ENCODE measurements around the gene ZNF594. TPM values are rescaled to one million over a fixed set of nuclear protein-coding genes. Genes with fewer than 3 reads are reported as not detected.
"Not testable (repeated sequence)": the region's sequence is repeated elsewhere in the genome, so short reads cannot be mapped to it uniquely, and the experiment has no call there.

Gene ZNF594
- total and polyA plus RNA-seq, 7 donors = 1.1 to 6.6 (median 3.1) TPM

GRCh38 chr17:5133311-5133710 lies 58.4 kb downstream of the ZNF594 start:
- H3K4me3 ChIP-seq = no peak overlapping the region
- no peak for ATAC-seq
- intact Hi-C loops (cut with DNase I) = no loop called here
- H3K27ac ChIP-seq = no peak overlapping the region
- WGBS, 3 donors = 71 to 77% (median 71%) methylated on average over 8 of the region's 8 CpGs
- peaks cover 0 to 20% of the 10 kb centered on the region in 2 donors for H3K36me3 ChIP-seq (ENCODE audit: insufficient read depth in 1 of 2, low read depth in 1 of 2)
- no peak for TF ChIP-seq CTCF (IDR thresholded peaks at IDR 0.05)
- H3K4me1 ChIP-seq = no peaks in the 10 kb centered on the region
- no peaks in the 10 kb centered on the region for H3K9me3 ChIP-seq
- DNase-seq = no peak
- no peaks in the 10 kb centered on the region for H3K27me3 ChIP-seq (ENCODE audit: insufficient read depth in 3 of 3, low read length in 2 of 3)

GRCh38 chr17:5132503-5133225 lies 59.0 kb downstream of the ZNF594 start:
- WGBS, 3 donors = 90 to 93% (median 92%) methylated on average over 15 of the region's 15 CpGs
- ATAC-seq, DNase-seq: not testable (repeated sequence)

GRCh38 chr17:5131799-5132502 lies 59.7 kb downstream of the ZNF594 start:
- H3K4me1 ChIP-seq; H3K27ac ChIP-seq; ATAC-seq; H3K27me3 ChIP-seq (ENCODE audit: insufficient read depth in 3 of 3, low read length in 2 of 3); H3K4me3 ChIP-seq; H3K9me3 ChIP-seq; intact Hi-C loops (cut with DNase I); DNase-seq: not testable (repeated sequence)
- peaks cover 0 to 20% of the 10 kb centered on the region in 2 donors for H3K36me3 ChIP-seq (ENCODE audit: insufficient read depth in 1 of 2, low read depth in 1 of 2)
- 86 to 88% (median 87%) methylated on average over 13 to 16 of the region's 16 CpGs for WGBS, 3 donors

More at GRCh38 chr17:5132503-5133225, 59.0 kb downstream of the ZNF594 start:
- H3K27me3 ChIP-seq (ENCODE audit: insufficient read depth in 3 of 3, low read length in 2 of 3); H3K4me1 ChIP-seq; H3K9me3 ChIP-seq; intact Hi-C loops (cut with DNase I); H3K4me3 ChIP-seq; H3K27ac ChIP-seq: not testable (repeated sequence)
- peaks cover 0 to 20% of the 10 kb centered on the region in 2 donors for H3K36me3 ChIP-seq (ENCODE audit: insufficient read depth in 1 of 2, low read depth in 1 of 2)

GRCh38 chr17:5131146-5131715 lies 60.4 kb downstream of the ZNF594 start:
- ATAC-seq = no peak
- WGBS, 3 donors = 88 to 94% (median 93%) methylated on average over 7 of the region's 7 CpGs
- DNase-seq = no peak
- no peak overlapping the region for H3K27ac ChIP-seq
- no peaks in the 10 kb centered on the region for H3K9me3 ChIP-seq
- no peaks in the 10 kb centered on the region for H3K27me3 ChIP-seq (ENCODE audit: insufficient read depth in 3 of 3, low read length in 2 of 3)
- H3K4me3 ChIP-seq = no peak overlapping the region
- H3K4me1 ChIP-seq = no peaks in the 10 kb centered on the region
- H3K36me3 ChIP-seq (ENCODE audit: insufficient read depth in 1 of 2, low read depth in 1 of 2) = peaks cover 0 to 20% of the 10 kb centered on the region in 2 donors
- TF ChIP-seq CTCF (IDR thresholded peaks at IDR 0.05) = no peak
- intact Hi-C loops (cut with DNase I) = no loop called here

- H3K9me3 ChIP-seq; DNase-seq; H3K27ac ChIP-seq; H3K4me1 ChIP-seq; ATAC-seq; H3K4me3 ChIP-seq; H3K27me3 ChIP-seq (ENCODE audit: insufficient read depth in 3 of 3, low read length in 2 of 3); intact Hi-C loops (cut with DNase I): not testable (repeated sequence)
- H3K36me3 ChIP-seq (ENCODE audit: insufficient read depth in 1 of 2, low read depth in 1 of 2) = peaks cover 0 to 19% of the 10 kb centered on the region in 2 donors
- WGBS, 3 donors = 84 to 90% (median 88%) methylated on average over 5 of the region's 5 CpGs
Measured at GRCh38 chr17:5130687-5131086, 61.0 kb downstream of the ZNF594 start.

- H3K4me1 ChIP-seq; ATAC-seq; H3K4me3 ChIP-seq; DNase-seq; H3K27ac ChIP-seq; intact Hi-C loops (cut with DNase I); H3K9me3 ChIP-seq; H3K27me3 ChIP-seq (ENCODE audit: insufficient read depth in 3 of 3, low read length in 2 of 3): not testable (repeated sequence)
- peaks cover 0 to 19% of the 10 kb centered on the region in 2 donors for H3K36me3 ChIP-seq (ENCODE audit: insufficient read depth in 1 of 2, low read depth in 1 of 2)
- 89 to 94% (median 94%) methylated on average over 10 of the region's 10 CpGs for WGBS, 3 donors
Measured at GRCh38 chr17:5130261-5130660, 61.4 kb downstream of the ZNF594 start.

- H3K27ac ChIP-seq; H3K4me1 ChIP-seq; DNase-seq; H3K4me3 ChIP-seq; intact Hi-C loops (cut with DNase I); H3K9me3 ChIP-seq; H3K27me3 ChIP-seq (ENCODE audit: insufficient read depth in 3 of 3, low read length in 2 of 3); ATAC-seq: not testable (repeated sequence)
- peaks cover 0 to 19% of the 10 kb centered on the region in 2 donors for H3K36me3 ChIP-seq (ENCODE audit: insufficient read depth in 1 of 2, low read depth in 1 of 2)
- WGBS, 3 donors = 87 to 91% (median 90%) methylated on average over 8 of the region's 8 CpGs
Measured at GRCh38 chr17:5129770-5130169, 61.9 kb downstream of the ZNF594 start.

Data from psoas muscle (tissue), 8 donors.